CD4-positive, alpha-beta T cell (primary cell): ENCODE results near the gene BORCS5. TPM values are rescaled to one million over a fixed set of nuclear protein-coding genes. Genes with fewer than 3 reads are reported as not detected.

Source experiments
- ATAC-seq: fragments of 200-7000 bp; cut with Tn5 transposase; one replicate; pipeline ENCODE4 v1.10.0; 2022; ENCODE audit warnings: mild to moderate bottlenecking; ENCODE audit not compliant: poor library complexity
- CTCF ChIA-PET: fragments of 350-600 bp; sonication (Branson Sonifier 250); formaldehyde crosslinking; loops from one replicate; lab custom pipeline; 2021; ENCODE audit warnings: antibody characterized with exemption, inconsistent platforms; lab: Charles Lee
- POLR2A ChIA-PET: fragments of 350-600 bp; sonication (Branson Sonifier 250); formaldehyde crosslinking; loops from one replicate; lab custom pipeline; 2021; ENCODE audit warnings: antibody characterized with exemption, inconsistent platforms; lab: Charles Lee
- DNase-seq, 14 experiments: peaks; one replicate each; pipeline ENCODE4 v3.0.0-alpha.2; 2013 to 2020; ENCODE audit warnings: mixed read lengths in 2 of 14
- H3K27ac ChIP-seq, 2 donors: one replicate each; pipeline versions ENCODE4 v1.5.1 to v1.7.0; 2013; ENCODE audit warnings: low read length in 2 of 2, low read depth in 1 of 2, mild to moderate bottlenecking in 1 of 2
- H3K27me3 ChIP-seq, 2 experiments: 1 replicate in 1 of 2; 2 replicates in 1 of 2; pipeline versions ENCODE4 v1.6.1 to v1.7.0; 2013; ENCODE audit warnings: low read length in 2 of 2, control low read depth in 1 of 2, mild to moderate bottlenecking in 1 of 2, moderate library complexity in 1 of 2; ENCODE audit not compliant: insufficient read depth in 2 of 2, control insufficient read depth in 1 of 2
- H3K36me3 ChIP-seq: one replicate; pipeline ENCODE4 v1.6.1; 2013; ENCODE audit warnings: low read length, control low read depth; ENCODE audit not compliant: insufficient read depth
- H3K4me1 ChIP-seq: one replicate; pipeline ENCODE4 v1.6.1; 2013; ENCODE audit warnings: low read length, control low read depth; ENCODE audit not compliant: insufficient read depth
- H3K4me3 ChIP-seq: one replicate; pipeline ENCODE4 v1.5.1; 2013; ENCODE audit warnings: mild to moderate bottlenecking, low read length, moderate library complexity
- H3K9me3 ChIP-seq, 2 experiments: 1 replicate in 1 of 2; 2 replicates in 1 of 2; pipeline versions ENCODE4 v1.6.1 to v1.7.0; 2013; ENCODE audit warnings: low read length in 2 of 2, mild to moderate bottlenecking in 2 of 2, control low read depth in 1 of 2, moderate library complexity in 1 of 2; ENCODE audit not compliant: control insufficient read depth in 1 of 2, insufficient read depth in 1 of 2
- H3K27ac Mint-ChIP-seq: one replicate; pipeline ENCODE4 v1.8.0; 2020; ENCODE audit warnings: mixed read lengths
- H3K27me3 Mint-ChIP-seq: one replicate; pipeline ENCODE4 v1.8.0; 2021; ENCODE audit warnings: mixed read lengths
- H3K36me3 Mint-ChIP-seq: one replicate; pipeline ENCODE4 v1.8.0; 2021; ENCODE audit warnings: low read depth, mixed read lengths
- H3K4me1 Mint-ChIP-seq: one replicate; pipeline ENCODE4 v1.8.0; 2021; ENCODE audit warnings: low read depth, mixed read lengths
- H3K4me3 Mint-ChIP-seq: one replicate; pipeline ENCODE4 v1.8.0; 2020; ENCODE audit warnings: mild to moderate bottlenecking, mixed read lengths
- H3K9me3 Mint-ChIP-seq: one replicate; pipeline ENCODE4 v1.8.0; 2020; ENCODE audit warnings: mixed read lengths
- intact Hi-C, 2 experiments: fragments of 100-400 bp; cut with DNase I in 1 of 2; cut with micrococcal nuclease in 1 of 2; formaldehyde crosslinking; loops; one replicate each; pipeline versions ENCODE4 v1.15.1 to v1.9.0; 2023 to 2025; cut with DNase I, micrococcal nuclease
- total RNA-seq, 174 experiments: library from RNA in 2 of 174; stranded (reverse) in 2 of 174; gene quantifications; one replicate each; pipeline ENCODE4 v1.2.3 and lab custom pipeline; 2021 to 2026
- TF ChIP-seq, protein P1 (sequence below): fragments of 200-600 bp; IDR thresholded peaks from one replicate; pipeline ENCODE4 v1.8.0; 2022; ENCODE audit warnings: antibody characterized with exemption, mild to moderate bottlenecking

Gene BORCS5
- total RNA-seq, 2 experiments from 2014 or later, result 36.4 to 39.3 TPM

DNA sequence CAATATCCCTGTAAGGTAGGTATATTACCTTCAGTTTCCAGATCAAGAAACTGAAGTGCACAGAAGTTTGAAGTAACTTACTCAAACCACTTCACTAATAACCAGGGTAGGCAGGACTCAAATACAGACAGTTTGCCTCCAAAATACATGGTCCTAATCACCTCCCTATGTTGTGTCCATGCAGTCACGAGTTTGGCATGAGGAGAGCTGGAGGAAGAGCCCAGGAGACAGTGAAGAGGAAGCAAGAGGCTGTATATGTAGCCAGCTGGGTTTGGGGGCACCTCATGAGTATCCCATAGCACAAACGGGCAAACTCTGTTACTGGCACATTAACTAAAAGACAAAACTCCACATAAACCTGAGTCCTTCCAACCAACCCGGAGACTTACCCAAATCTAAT is 126.6 kb downstream of the BORCS5 start:
- DNase-seq (peak in 1 of 14 experiments; percentile 29), ATAC-seq (no peak)
- H3K4me3 ChIP-seq, result peak overlapping the region; percentile 51
- Mint-ChIP-seq H3K27ac (peak overlapping the region; percentile 93), H3K9me3 (no peaks in the 10 kb centered on the region), H3K4me3 (peak overlapping the region; percentile 52), H3K27me3 (no peaks in the 10 kb centered on the region), H3K4me1 (peaks cover 65% of the 10 kb centered on the region), H3K36me3 (peaks cover 75% of the 10 kb centered on the region)
- H3K36me3 ChIP-seq, result peaks cover 28% of the 10 kb centered on the region
- no peaks in the 10 kb centered on the region for H3K9me3 ChIP-seq
- H3K4me1 ChIP-seq, result peaks cover 44% of the 10 kb centered on the region
- TF ChIP-seq, protein P1, sequence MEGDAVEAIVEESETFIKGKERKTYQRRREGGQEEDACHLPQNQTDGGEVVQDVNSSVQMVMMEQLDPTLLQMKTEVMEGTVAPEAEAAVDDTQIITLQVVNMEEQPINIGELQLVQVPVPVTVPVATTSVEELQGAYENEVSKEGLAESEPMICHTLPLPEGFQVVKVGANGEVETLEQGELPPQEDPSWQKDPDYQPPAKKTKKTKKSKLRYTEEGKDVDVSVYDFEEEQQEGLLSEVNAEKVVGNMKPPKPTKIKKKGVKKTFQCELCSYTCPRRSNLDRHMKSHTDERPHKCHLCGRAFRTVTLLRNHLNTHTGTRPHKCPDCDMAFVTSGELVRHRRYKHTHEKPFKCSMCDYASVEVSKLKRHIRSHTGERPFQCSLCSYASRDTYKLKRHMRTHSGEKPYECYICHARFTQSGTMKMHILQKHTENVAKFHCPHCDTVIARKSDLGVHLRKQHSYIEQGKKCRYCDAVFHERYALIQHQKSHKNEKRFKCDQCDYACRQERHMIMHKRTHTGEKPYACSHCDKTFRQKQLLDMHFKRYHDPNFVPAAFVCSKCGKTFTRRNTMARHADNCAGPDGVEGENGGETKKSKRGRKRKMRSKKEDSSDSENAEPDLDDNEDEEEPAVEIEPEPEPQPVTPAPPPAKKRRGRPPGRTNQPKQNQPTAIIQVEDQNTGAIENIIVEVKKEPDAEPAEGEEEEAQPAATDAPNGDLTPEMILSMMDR, result no peak
- peak overlapping the region; percentile 83 to 91 for H3K27ac ChIP-seq
- intact Hi-C loops, result loop anchor here (2.0 to 5.0 kb wide), 4 partner anchors 59 to 241 kb away; partner anchors contain the start of genes DUSP16 (in 1 of the 2) and GPR19 (in 1 of the 2)
- ChIA-PET CTCF (no interaction called here), POLR2A (interaction anchor here (0.7 to 4.7 kb wide), 19 partner anchors 9 to 253 kb away, joined by 3 to 106 read pairs (median 12); partner anchors contain the start of genes BORCS5 and CDKN1B)
- no peaks in the 10 kb centered on the region for H3K27me3 ChIP-seq

DNA sequence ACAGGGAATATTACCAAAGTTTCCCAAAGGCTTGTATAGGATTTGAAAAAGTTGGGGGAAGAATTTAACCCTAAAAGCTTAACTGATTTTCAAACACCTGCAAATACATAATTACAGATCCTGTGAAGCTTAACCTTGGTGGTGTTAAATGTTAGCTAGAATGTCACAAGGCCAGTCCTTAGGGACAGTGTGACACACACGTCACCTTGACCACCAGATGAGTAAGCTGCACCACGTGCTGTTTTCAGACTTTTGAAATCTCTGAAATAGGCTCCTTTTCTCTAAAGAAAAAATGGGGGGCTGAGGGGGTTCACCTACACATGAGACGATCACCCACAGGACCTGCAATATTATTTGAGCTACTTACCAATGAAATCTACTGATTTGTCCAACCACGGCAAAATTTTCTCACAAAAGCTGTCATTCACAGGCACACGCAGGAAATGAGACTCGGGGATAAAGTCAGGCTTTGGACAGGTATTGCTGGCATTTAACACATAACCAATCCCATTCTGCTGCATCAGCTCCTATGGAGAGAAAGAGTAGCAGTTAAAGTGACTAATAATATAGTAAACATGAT is 129.9 kb downstream of the BORCS5 start:
- peaks cover 8% of the 10 kb centered on the region for H3K36me3 ChIP-seq
- Mint-ChIP-seq H3K4me1 (peaks cover 51% of the 10 kb centered on the region), H3K36me3 (peaks cover 53% of the 10 kb centered on the region), H3K27ac (peak overlapping the region; percentile 73), H3K27me3 (no peaks in the 10 kb centered on the region), H3K4me3 (no peak overlapping the region), H3K9me3 (no peaks in the 10 kb centered on the region)
- intact Hi-C loops, result no loop called here
- ChIA-PET POLR2A (interaction anchor here (1.0 to 2.7 kb wide), 3 partner anchors 12 to 210 kb away, joined by 4 to 14 read pairs (median 7); no protein-coding TSS in a partner anchor), CTCF (interaction anchor here (0.7 to 2.1 kb wide), 2 partner anchors 10 to 17 kb away, joined by 3 to 7 read pairs; no protein-coding TSS in a partner anchor)
- H3K9me3 ChIP-seq, result no peaks in the 10 kb centered on the region
- no peak for DNase-seq
- H3K27ac ChIP-seq, result peak overlapping the region in 1 of 2 donors; percentile 56
- no peak overlapping the region for H3K4me3 ChIP-seq
- TF ChIP-seq, protein P1, result no peak
- ATAC-seq, result no peak
- peaks cover 37% of the 10 kb centered on the region for H3K4me1 ChIP-seq
- no peaks in the 10 kb centered on the region for H3K27me3 ChIP-seq

DNA sequence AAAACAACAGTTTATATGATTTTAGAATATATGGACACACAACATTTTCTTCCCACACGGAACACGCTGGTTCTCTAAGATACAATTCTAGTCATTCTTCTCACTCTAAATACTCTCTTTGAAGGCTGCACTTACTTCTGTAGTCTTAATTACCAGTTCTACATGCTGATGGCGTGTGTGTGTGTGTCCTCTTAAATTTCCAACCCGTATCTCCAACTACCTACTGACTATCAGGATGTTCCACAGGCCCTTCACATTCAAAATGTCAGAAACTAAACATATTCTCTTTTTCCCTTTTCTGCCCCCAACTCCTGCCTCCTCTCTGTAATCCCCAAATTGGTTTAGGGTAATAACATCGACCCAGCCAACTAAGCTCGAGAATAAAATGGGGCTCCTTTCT is 130.6 kb downstream of the BORCS5 start:
- Histone ChIP-seq H3K27me3 (no peaks in the 10 kb centered on the region), H3K27ac (peak overlapping the region in 1 of 2 donors; percentile 56)
- intact Hi-C loops, result no loop called here

More for the DNA sequence above, 130.6 kb downstream of the BORCS5 start:
- H3K27ac Mint-ChIP-seq, result peak overlapping the region; percentile 73
- H3K9me3 ChIP-seq, result no peaks in the 10 kb centered on the region
- no peak overlapping the region for H3K4me3 Mint-ChIP-seq
- H3K9me3 Mint-ChIP-seq, result no peaks in the 10 kb centered on the region
- H3K36me3 ChIP-seq, result peaks cover 8% of the 10 kb centered on the region
- ChIA-PET CTCF (interaction anchor here (1.0 to 2.1 kb wide), 3 partner anchors 16 to 210 kb away, joined by 3 to 7 read pairs (median 3); no protein-coding TSS in a partner anchor), POLR2A (interaction anchor here (1.2 to 2.7 kb wide), 3 partner anchors 13 to 74 kb away, joined by 3 to 14 read pairs (median 7); no protein-coding TSS in a partner anchor)
- H3K36me3 Mint-ChIP-seq, result peaks cover 48% of the 10 kb centered on the region
- H3K4me1 ChIP-seq, result peaks cover 36% of the 10 kb centered on the region
- peaks cover 43% of the 10 kb centered on the region for H3K4me1 Mint-ChIP-seq
- DNase-seq (no peak), ATAC-seq (no peak)
- TF ChIP-seq, protein P1, result no peak
- no peaks in the 10 kb centered on the region for H3K27me3 Mint-ChIP-seq
- no peak overlapping the region for H3K4me3 ChIP-seq
